Measurements from ENCODE around the gene HOXB1. TPM values are rescaled to one million over a fixed set of nuclear protein-coding genes. Genes with fewer than 3 reads are reported as not detected.

The HOXB1 gene
- total and polyA plus RNA-seq, 4 donors: not detected

GRCh38 chr17:48499735-48500434 is 30.9 kb downstream of the HOXB1 start:
- no peak overlapping the region for H3K27ac ChIP-seq (ENCODE audit: low read depth in 1 of 2, low read length in 2 of 2)
- H3K9me3 ChIP-seq (ENCODE audit: control insufficient read depth in 4 of 4, low read length in 3 of 4): no peaks in the 10 kb centered on the region
- H3K27me3 ChIP-seq (ENCODE audit: control insufficient read depth in 4 of 4, insufficient read depth in 4 of 4, low read length in 3 of 4): peaks cover 0 to 17% (median 0%) of the 10 kb centered on the region in 4 donors
- no peak overlapping the region for H3K4me3 ChIP-seq (ENCODE audit: low read depth in 1 of 3, low read length in 3 of 3)
- H3K9ac ChIP-seq (ENCODE audit: low read depth in 1 of 2, low read length in 2 of 2): no peak overlapping the region
- H3K4me1 ChIP-seq (ENCODE audit: control insufficient read depth in 4 of 4, insufficient read depth in 4 of 4, low read length in 3 of 4): no peaks in the 10 kb centered on the region
- TF ChIP-seq HNF4A (conservative IDR thresholded peaks at IDR 0.05) (no peak), JUND (IDR thresholded peaks at IDR 0.05) (no peak), EGR1 (IDR thresholded peaks at IDR 0.05; ENCODE audit: low read depth in 2 of 2) (no peak), GABPA (IDR thresholded peaks at IDR 0.05 in 1 of 2, conservative IDR thresholded peaks at IDR 0.05 in 1 of 2) (no peak), RAD21 (IDR thresholded peaks at IDR 0.05) (no peak), FOXA2 (IDR thresholded peaks at IDR 0.05) (no peak), REST (IDR thresholded peaks at IDR 0.05) (no peak), NR2F2 (IDR thresholded peaks at IDR 0.05) (no peak), RXRA (IDR thresholded peaks at IDR 0.05) (no peak), FOXA1 (IDR thresholded peaks at IDR 0.05) (no peak), MAX (IDR thresholded peaks at IDR 0.05) (no peak)
- no peak for DNase-seq (ENCODE audit: low spot score)
- no peaks in the 10 kb centered on the region for H3K36me3 ChIP-seq (ENCODE audit: control insufficient read depth in 4 of 4, insufficient read depth in 3 of 4, low read depth in 1 of 4, low read length in 3 of 4)
- WGBS: 87% methylated on average over 5 of the region's 5 CpGs

- H3K36me3 ChIP-seq (ENCODE audit: control insufficient read depth in 4 of 4, insufficient read depth in 3 of 4, low read depth in 1 of 4, low read length in 3 of 4): no peaks in the 10 kb centered on the region
- TF ChIP-seq ATF3 (IDR thresholded peaks at IDR 0.05) (no peak), MAX (IDR thresholded peaks at IDR 0.05) (no peak), REST (IDR thresholded peaks at IDR 0.05) (no peak), HNF4A (conservative IDR thresholded peaks at IDR 0.05) (no peak), NR2F2 (IDR thresholded peaks at IDR 0.05) (no peak), EGR1 (IDR thresholded peaks at IDR 0.05; ENCODE audit: low read depth in 2 of 2) (no peak), ZBTB33 (IDR thresholded peaks at IDR 0.05) (no peak), GABPA (IDR thresholded peaks at IDR 0.05 in 1 of 2, conservative IDR thresholded peaks at IDR 0.05 in 1 of 2) (no peak), FOXA2 (IDR thresholded peaks at IDR 0.05) (no peak), SP1 (IDR thresholded peaks at IDR 0.05) (no peak), JUND (IDR thresholded peaks at IDR 0.05) (no peak), HNF4G (IDR thresholded peaks at IDR 0.05) (no peak), FOXA1 (IDR thresholded peaks at IDR 0.05) (no peak), YY1 (IDR thresholded peaks at IDR 0.05) (no peak), RXRA (IDR thresholded peaks at IDR 0.05) (no peak), RAD21 (IDR thresholded peaks at IDR 0.05) (no peak), TAF1 (conservative IDR thresholded peaks at IDR 0.05) (no peak), CTCF (IDR thresholded peaks at IDR 0.05; ENCODE audit: low read depth, low read length, missing input control) (no peak)
- no peak overlapping the region for H3K27ac ChIP-seq (ENCODE audit: low read depth in 1 of 2, low read length in 2 of 2)
- whole genome bisulfite sequencing: 97% methylated on average over 3 of the region's 3 CpGs
- DNase-seq (ENCODE audit: low spot score): no peak
- H3K9ac ChIP-seq (ENCODE audit: low read depth in 1 of 2, low read length in 2 of 2): no peak overlapping the region
- peaks cover 0 to 17% (median 0%) of the 10 kb centered on the region in 4 donors for H3K27me3 ChIP-seq (ENCODE audit: control insufficient read depth in 4 of 4, insufficient read depth in 4 of 4, low read length in 3 of 4)
- no peaks in the 10 kb centered on the region for H3K4me1 ChIP-seq (ENCODE audit: control insufficient read depth in 4 of 4, insufficient read depth in 4 of 4, low read length in 3 of 4)
- no peaks in the 10 kb centered on the region for H3K9me3 ChIP-seq (ENCODE audit: control insufficient read depth in 4 of 4, low read length in 3 of 4)
- H3K4me3 ChIP-seq (ENCODE audit: low read depth in 1 of 3, low read length in 3 of 3): no peak overlapping the region
These were observed 31.6 kb downstream of the HOXB1 start for GRCh38 chr17:48499248-48499647.
